Effector CD4-positive, alpha-beta T cell (primary cell): Measurements from ENCODE around the gene NUDT14.

Experiments
- DNase-seq: peaks from one replicate; pipeline ENCODE4 v3.0.0-alpha.2; 2020

NUDT14 gene

GRCh38 chr14:105196265-105196960, 15.3 kb upstream of the NUDT14 start:
- no peak for DNase-seq

- DNase-seq: peak; percentile 20
These were observed 14.6 kb upstream of the NUDT14 start for GRCh38 chr14:105195522-105196264.

- DNase-seq: no peak
These were observed 13.9 kb upstream of the NUDT14 start for GRCh38 chr14:105195051-105195450.

GRCh38 chr14:105193916-105194782, 13.0 kb upstream of the NUDT14 start:
- peak; percentile 20 for DNase-seq

GRCh38 chr14:105192866-105193731, 12.0 kb upstream of the NUDT14 start:
- DNase-seq: no peak

- DNase-seq: no peak
These were observed 6.9 kb upstream of the NUDT14 start for GRCh38 chr14:105187935-105188524.

GRCh38 chr14:105187116-105187515, 6.0 kb upstream of the NUDT14 start:
- no peak for DNase-seq

GRCh38 chr14:105185973-105186372, 4.9 kb upstream of the NUDT14 start:
- no peak for DNase-seq

GRCh38 chr14:105185001-105185400, 3.9 kb upstream of the NUDT14 start:
- no peak for DNase-seq

- DNase-seq: no peak
These were observed 3.3 kb upstream of the NUDT14 start for GRCh38 chr14:105184461-105184860.

- no peak for DNase-seq
These were observed 1.3 kb upstream of the NUDT14 start for GRCh38 chr14:105182296-105183020.

- DNase-seq: no peak
These were observed 610 bp upstream of the NUDT14 start for GRCh38 chr14:105181549-105182295.

GRCh38 chr14:105179191-105179590, 1.9 kb downstream of the NUDT14 start:
- no peak for DNase-seq

GRCh38 chr14:105178868-105179140, 2.3 kb downstream of the NUDT14 start:
- no peak for DNase-seq

- no peak for DNase-seq
These were observed 2.8 kb downstream of the NUDT14 start for GRCh38 chr14:105178069-105178867.

- no peak for DNase-seq
These were observed 4.0 kb downstream of the NUDT14 start for GRCh38 chr14:105177082-105177481.

GRCh38 chr14:105176513-105176912, 4.6 kb downstream of the NUDT14 start:
- DNase-seq: no peak

GRCh38 chr14:105173901-105174894, 6.9 kb downstream of the NUDT14 start:
- peak; percentile 23 for DNase-seq

GRCh38 chr14:105173145-105173544, 8.0 kb downstream of the NUDT14 start:
- DNase-seq: no peak
